GM19351 (cell line): ENCODE data around the gene KIRREL3.

Experiments used
- ATAC-seq: cut with Tn5 transposase; IDR thresholded peaks from one replicate; pipeline ENCODE4 v1.9.1; 2021; ENCODE audit warnings: mild to moderate bottlenecking, moderate library complexity; ENCODE audit not compliant: unreplicated experiment

The KIRREL3 gene

DNA sequence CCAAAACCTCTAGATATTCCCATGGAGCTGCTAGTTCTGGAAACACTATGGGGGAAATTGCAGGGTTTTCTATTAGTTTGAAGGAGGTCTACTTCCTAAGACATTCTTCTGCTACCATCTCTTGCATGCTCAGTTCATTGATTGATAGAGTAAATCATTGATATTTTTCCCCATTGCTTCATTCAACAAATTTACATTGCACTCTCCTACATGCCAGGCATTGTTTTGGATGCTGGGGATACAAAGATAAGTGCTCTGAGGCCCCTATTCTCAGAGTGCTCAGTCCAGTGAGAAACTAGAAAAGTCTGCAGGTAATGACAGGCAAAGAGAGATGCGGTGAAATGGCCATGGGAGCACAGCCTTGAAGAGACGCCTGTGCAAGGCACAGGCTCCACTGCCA, 313.1 kb downstream of the KIRREL3 start:
- no peak for ATAC-seq

- ATAC-seq: no peak
Observed at GRCh38 chr11:126686938-126687337, 313.6 kb downstream of the KIRREL3 start.

GRCh38 chr11:126683766-126684728, 316.5 kb downstream of the KIRREL3 start:
- no peak for ATAC-seq

GRCh38 chr11:126682590-126682989, 318.0 kb downstream of the KIRREL3 start:
- ATAC-seq: no peak

DNA sequence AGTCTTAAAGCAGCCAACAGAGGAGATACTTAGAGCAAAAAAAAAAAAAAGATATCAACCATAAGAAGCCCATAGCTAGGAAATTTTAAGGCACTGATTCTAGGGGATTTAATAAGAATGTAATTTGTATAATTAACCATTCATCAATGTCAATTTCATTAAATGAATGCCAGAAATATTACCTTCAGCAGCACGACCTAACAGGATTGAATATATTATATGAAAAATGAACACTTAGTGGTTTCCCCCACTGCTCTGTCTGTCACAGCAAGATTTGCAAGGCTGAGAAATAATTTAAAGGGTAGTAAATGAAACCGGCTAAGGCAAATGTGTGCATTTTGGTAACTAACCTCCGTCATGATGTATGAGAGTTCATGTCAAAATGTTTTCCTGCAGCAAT, 319.9 kb downstream of the KIRREL3 start:
- no peak for ATAC-seq

GRCh38 chr11:126680131-126680530, 320.4 kb downstream of the KIRREL3 start:
- ATAC-seq: no peak

DNA sequence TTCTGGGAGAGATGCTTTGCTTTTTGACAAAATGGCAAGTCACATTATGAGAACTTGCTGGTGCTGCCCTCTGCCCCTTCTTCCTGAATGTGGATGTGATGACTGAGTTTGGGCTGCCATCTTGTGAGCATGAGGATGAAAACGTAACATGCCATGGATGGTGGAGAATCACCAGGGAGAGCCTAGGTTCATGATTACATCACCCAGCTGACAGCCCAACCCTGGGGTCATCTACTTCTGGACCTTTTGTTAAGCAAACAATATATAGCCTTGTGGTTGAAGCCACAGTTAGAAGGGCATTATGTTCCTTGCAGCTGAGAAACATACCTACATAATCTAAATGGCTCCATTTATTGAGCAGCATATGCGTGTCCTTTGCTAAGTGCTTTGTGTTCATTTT, 321.5 kb downstream of the KIRREL3 start:
- ATAC-seq: no peak

DNA sequence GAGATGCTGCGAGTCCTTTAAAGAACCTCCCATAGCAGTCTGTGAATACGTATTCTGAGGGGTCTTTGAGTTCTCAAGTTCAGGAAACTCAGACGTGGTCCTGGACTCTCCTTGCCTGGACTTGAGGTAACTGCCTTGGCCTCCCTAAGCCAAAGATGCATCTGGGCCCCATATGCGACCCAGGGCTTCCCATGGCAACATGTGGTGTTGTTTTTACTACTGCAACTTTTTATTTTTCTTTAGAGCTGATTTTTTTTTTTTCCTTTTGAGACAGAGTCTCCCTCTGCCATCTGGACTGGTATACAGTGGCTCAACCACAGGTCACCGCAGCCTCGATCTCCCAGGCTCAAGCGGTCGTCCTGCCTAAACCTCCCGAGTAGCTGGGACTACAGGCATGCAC, 324.0 kb downstream of the KIRREL3 start:
- no peak for ATAC-seq

- no peak for ATAC-seq
Observed at GRCh38 chr11:126673319-126673718, 327.3 kb downstream of the KIRREL3 start.

DNA sequence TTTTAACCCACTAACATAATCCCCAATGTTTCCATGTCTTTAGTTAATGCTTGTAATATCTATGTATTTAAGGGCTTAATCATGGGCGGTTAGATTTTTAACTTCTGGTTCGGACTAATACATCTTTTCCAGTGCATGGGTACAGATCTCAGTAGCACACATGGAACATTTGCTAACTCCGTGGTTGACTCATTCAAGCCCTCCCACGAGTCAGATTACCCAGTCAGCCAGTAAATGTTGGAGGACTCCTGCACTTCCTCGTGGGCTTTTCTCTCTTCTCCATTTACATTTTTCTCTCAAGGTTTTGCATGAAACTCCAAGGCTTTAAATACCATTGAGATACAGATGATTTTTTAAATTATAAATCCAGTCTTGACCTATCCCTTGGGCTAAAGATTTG, 331.2 kb downstream of the KIRREL3 start:
- ATAC-seq: no peak

- ATAC-seq: no peak
Observed at GRCh38 chr11:126664643-126665042, 335.9 kb downstream of the KIRREL3 start.

DNA sequence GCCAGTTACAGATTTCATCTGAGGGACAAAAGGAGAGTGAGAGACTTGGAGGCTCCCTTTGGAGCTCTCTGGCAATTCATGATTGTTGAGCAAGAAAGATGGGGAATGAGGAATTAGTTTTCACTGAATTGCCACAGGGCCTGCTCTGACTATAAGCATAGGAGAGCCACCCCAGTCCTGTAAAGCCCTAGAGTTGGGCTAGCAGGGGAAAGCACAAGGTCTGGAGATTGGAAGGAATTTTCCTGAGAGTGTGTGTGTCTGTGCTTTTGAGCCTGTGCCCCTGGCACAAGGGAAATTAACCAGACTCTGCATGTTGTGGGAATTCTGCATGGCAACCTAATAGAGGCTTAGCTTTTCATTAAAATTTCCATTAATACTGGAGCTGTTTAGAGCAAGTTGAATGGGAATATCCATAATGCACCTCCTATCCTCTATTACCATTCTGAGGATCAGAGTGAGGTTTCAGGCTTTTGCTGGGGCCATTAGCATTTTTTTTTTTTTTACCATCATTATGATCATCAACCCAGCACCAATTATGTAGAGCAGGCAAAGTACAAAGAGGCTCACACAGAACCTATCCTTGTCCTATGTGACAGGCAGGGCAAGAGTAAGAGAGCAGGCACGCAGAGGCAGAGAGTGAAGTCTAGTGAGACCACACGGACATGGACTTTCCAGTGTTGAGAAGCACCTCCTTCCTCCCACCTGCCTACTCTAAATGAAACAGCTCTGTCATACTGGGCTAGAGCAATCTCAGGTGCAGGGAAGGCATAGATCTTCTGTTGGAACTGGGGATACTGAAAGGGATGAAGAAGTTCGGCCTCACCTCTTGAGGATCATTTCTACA, 336.6 kb downstream of the KIRREL3 start:
- no peak for ATAC-seq

DNA sequence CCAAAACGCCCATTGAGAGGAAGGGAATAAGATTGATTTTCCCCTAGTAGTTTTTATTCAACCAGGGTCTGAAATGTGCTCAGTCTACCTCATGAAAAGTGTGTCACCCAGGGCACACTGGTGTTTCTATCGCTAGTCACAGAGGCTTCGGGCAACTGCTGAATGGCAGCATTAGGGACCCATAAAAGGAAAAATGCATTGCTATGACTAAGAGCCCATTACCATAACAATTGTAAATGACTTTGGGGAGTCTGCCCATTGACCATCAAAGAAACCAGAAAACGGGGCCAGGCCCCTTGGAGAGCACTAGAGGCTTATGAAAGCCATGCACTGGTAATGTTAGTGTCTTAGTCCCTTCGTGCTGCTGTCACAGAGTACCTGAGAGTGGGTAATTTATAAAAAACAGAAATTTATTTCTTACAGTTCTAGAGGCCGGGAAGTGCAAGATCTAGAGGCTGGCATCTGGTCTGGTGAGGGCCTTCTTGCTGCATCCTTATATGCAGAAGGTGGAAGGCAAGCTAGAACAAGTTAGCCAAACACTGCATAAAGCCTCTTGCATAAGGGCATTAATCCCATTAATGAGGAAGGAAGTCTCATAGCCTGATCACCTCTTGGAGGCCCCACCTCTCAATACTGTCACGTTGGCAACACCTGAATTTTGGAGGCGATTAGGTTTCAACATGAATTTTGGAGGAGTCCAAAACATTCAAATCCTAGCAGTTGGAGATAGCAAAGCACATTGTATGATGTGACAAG, 338.4 kb downstream of the KIRREL3 start:
- ATAC-seq: no peak

- no peak for ATAC-seq
Observed at GRCh38 chr11:126660761-126661425, 339.7 kb downstream of the KIRREL3 start.

- ATAC-seq: no peak
Observed at GRCh38 chr11:126660321-126660720, 340.2 kb downstream of the KIRREL3 start.

GRCh38 chr11:126658306-126659056, 342.1 kb downstream of the KIRREL3 start:
- ATAC-seq: no peak

GRCh38 chr11:126655807-126656128, 344.8 kb downstream of the KIRREL3 start:
- ATAC-seq: no peak

- ATAC-seq: no peak
Observed at GRCh38 chr11:126654886-126655806, 345.4 kb downstream of the KIRREL3 start.

DNA sequence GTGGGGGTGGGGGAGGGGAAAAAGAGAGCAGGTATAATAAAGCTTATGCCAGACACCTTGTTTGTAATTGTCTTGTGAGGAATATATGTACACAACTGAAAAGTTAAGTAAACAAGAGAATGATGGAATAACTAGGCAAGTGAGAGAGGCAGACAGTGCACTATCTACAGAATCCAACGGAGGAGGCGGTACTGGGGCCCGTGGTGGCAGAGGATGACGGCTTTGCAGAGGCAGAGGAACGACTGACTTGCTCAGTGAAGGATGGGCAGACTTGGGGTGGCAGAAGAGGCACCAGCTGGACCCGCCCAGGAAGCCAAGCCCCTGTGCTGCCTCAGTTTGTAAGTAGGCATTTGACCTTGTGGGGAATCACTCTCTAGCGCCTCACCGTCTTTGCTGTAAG, 347.5 kb downstream of the KIRREL3 start:
- no peak for ATAC-seq
